NOMO-1 treated with DMSO at 0.1 percent for 48 hours (cell line): Measurements from ENCODE around the gene SDHAF4.
"Not testable (repeated sequence)": the region's sequence is repeated elsewhere in the genome, so short reads cannot be mapped to it uniquely, and the experiment has no call there.

Source experiments
- DNase-seq: peaks from one replicate; lab custom pipeline; 2025; ENCODE audit not compliant: unreplicated experiment; lab: John Stamatoyannopoulos, UW

The SDHAF4 gene

DNA sequence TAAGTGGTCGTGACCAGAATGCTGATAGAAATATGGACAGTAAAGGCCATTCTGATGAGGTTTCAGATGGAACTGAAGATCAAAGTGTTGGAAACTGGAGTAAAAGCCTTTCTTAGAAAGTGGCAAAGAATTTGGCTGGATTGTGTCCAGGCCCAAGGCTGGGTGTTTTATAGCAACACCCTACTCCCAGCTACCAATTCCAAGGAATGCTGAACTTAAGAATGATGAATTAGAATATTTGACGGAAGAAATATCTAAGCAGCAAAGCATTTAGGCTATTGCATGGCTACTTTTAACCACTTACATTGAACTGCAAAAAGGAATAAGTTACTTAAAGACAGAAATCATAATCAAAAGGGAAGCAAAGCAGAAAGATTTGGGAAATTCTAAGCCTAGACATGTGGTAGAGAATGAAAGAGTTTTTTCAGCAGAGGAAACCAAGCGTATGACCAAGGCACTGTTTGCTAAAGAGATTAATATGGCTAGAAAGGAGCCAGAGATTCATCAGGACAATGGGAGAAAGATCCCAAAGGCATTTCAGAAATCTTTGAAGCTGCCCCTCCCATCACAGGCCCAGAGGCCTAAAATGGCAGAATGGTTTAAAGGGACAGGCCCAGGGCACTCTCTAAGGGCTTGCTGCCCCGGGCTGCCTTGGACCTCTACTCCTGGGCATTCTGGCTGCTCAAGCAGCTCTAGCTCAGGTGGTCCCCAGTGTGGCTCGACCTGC, 25.8 kb downstream of the SDHAF4 start:
- DNase-seq: no peak

DNA sequence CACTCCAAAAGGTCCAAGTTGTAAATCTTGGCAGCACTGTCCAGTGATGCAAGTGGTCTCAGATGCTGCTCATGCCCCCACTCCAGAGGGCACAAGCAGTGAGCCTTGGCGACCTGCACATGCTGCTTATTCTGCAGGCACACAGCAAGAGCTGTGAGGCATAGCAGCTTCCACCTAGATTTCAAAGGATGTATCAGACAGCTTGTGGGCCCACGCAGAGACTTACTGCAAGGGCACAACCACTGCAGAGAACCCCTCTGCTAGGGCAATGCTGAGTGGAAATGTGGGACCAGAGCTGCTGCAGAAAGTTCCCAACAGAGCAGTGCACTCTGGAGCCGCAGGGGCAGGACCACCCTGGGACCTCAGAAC, 26.4 kb downstream of the SDHAF4 start:
- DNase-seq: no peak

DNA sequence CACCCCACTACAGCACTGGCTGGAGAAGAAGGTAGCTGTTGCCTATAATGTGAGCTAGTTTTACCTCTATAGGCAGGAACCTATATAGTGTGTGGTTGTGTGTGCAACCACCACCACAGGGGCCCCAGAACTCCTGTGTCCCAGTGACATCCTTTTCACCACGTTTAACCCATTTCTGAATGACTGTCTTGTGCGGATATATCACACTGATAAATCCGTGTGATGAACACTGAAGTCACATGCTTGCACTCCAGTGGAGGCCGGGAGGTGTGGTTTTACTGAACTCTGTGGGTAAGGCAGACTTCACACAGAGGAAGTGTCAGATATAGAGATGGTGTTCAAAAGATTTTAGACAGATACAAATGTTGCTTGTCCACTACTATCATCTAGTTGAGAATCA, 32.5 kb downstream of the SDHAF4 start:
- DNase-seq: no peak

DNA sequence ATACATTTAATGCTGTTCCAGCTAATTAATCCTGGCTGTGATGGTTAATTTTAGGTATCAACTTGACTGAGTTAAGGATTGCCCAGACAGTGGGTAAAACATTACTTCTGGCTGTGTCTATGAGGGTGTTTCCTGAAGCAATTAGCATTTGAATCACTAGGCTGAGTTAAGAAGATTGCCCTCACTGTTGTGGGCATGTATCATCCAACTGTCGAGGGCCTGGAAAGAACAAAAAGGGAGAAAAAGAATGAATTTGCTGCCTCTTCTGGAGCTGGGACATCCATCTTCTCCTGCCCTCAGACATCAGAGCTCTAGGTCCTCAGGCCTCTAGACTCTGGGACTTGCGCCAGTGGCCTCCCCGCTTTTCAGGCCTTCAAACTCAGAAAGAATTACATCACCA, 34.3 kb downstream of the SDHAF4 start:
- DNase-seq: no peak

DNA sequence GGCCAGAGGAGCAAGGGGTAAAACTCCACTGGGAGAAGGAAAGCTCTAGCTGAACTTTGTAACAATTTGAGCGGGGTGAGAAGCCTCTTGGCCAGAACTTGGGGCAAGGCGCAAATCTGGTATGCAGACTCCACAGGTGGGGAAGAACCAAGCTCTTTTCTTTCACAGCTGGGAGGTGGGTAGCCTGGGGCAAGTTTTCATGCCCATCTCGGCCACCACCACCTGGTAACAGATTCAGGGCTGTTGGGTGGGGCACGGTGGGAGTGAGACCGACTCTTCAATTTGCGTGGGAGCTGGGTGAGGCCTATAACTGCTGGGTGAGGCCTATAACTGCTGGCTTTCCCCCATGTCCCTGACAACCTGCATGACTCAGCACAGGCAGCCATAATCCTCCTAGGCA, 37.5 kb downstream of the SDHAF4 start:
- DNase-seq: no peak

DNA sequence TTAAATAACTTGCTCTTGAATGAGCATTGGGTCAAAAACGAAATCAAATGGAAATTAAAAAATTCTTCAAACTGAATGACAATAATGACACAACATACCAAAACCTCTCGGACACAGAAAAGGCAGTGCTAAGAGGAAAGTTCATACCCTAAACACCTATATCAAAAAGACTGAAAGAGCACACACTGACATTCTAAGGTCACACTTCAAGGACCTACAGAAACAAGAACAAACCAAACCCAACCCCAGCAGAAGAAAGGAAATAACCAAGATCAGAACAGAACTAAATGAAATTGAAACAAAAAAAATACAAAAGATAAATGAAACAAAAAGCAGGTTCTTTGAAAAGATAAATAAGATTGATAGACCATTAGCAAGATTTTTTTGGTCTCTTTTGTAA, 40.6 kb downstream of the SDHAF4 start:
- not testable (repeated sequence) for DNase-seq

DNA sequence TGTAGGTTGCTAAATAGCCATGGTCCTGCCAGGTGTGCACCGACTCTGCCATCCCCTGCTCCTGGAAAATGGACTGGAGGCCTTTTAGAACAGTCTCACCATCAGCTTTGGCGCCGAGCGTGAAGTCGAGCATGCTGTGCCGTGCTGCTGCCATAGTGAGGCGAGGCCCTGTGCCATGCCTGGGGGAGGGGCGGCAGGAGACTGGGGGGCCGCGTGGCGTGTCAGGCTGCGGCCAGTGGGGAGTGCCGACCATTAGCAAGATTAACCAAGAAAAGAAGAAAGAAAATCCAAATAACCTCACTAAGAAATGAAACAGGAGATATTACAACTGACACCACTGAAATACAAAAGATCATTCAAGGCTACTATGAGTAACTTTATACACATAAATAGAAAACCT, 42.5 kb downstream of the SDHAF4 start:
- DNase-seq: not testable (repeated sequence)

DNA sequence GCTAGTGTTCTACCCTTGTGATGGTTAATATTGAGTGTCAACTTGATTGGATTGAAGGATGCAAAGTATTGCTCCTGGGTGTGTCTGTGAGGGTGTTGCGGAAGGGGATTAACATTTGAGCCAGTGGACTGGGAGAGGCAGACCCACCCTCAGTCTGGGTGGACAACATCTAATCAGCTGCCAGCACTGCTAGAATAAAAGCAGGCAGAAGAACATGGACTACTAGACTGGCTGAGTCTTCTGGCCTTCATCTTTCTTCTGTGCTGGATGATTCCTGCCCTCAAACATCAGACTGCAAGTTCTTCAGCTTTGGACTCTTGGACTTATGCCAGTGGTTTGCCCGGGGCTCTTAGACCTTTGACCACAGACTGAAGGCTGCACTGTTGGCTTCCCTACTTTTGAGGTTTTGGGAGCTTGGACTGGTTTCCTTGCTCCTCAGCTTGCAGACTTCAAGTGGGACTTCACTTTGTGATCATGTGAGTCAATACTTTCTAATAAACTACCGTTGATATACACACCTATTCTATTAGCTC, 50.1 kb downstream of the SDHAF4 start:
- no peak for DNase-seq

DNA sequence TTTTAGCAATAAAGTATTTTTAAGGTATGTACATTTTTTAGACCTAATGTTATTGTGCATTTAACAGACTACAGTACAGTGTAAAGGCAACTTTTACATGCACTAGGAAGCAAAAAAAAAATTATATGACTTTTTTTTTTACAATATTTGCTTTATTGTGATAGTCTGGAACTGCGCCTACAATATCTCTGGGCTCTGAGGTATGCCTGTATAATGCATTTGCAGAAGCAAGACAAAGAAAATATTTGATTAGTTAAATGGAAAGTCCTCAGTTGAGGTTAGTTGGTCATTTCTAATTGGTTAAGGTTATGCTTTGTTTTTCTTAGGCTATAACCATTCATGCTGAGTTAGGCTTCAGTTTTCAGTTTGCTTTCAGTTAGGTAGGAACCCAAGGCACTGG, 54.0 kb downstream of the SDHAF4 start:
- no peak for DNase-seq

DNA sequence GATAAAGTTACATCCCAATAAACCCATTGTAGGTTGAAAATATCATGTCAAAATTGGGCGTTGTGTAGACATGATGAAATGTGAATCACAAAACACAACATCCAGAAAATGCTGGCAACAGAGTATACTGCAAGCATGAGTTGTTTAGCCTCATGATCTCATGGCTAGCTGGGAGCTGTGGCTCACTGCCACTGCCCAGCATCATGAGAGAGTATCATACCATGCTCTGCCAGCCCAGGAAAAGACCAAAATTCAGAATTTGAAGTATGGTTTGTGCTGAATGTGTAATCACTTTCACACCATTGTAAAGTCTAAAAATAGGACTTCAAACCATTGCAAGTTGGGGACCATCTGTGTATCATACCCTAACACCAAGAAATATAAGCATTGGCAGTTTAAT, 55.7 kb downstream of the SDHAF4 start:
- DNase-seq: no peak

DNA sequence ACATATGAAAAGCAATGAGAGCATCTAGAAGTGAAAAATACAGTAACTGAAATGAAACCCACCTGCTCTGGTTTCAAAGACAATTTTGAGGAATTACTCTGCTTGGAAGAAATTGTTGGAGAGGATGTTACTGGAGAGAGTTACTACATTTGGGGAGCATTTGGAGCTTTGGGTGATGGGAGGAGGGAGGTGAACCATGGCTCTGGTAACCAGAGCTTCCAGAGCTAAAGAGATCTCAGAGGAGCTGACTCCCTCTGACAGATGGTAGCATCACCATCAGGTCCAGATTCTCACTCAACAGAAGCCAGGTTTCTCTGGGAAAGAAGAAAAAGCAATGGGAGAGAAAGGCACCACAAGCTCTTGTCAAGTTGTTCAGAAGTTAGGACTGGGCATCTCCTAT, 58.7 kb downstream of the SDHAF4 start:
- DNase-seq: no peak

DNA sequence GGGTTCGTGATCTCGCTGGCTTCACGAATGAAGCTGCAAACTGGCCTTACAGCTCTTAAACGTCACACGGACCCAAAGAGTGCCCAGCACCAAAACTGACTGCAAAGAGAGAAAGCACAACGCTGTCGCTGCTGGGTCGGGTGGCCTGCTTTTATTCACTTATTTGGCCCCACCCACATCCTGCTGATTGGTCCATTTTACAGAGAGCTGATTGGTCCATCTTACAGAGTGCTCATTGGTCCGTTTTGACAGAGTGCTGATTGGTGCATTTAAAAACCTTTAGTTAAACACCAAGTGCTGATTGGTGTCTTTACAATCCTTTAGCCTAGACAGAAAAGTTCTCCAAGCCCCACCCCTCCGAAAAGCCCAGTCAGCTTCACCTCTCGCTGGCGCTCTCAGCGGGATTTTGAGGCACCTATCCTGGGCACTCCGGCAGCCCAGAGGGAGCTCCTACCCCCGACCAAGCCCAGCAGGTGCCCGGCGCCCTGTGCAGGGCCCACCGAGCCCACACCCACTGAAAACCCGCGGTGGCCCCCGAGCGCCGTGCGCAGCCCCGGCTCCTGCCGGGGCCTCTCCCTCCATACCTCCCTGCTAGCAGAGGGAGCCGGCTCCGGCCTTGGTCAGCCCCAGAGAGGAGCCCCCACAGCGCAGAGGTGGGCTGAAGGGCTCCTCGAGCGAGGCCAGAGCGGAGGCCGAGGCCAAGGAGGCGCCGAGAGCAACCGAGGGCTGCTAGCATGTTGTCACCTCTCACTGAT, 60.9 kb downstream of the SDHAF4 start:
- DNase-seq: no peak

DNA sequence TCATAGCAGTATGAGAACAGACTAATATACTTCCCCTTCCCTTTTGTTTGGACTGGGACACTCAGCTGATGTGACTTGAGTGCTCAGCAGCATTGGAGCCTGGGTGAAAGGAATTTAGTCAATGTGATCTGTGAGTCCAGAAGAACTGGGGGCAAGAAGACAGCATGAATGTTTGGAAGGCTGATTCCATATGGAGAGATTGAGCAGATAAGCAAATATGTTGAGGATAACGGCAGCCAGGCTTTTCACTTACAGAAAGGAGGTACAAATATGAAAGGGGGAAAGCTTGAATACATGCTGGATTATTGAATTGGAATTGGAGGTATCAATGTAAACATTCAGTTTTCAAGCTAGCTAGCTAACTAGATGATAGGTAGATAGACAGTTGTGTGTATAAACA, 63.2 kb downstream of the SDHAF4 start:
- no peak for DNase-seq

DNA sequence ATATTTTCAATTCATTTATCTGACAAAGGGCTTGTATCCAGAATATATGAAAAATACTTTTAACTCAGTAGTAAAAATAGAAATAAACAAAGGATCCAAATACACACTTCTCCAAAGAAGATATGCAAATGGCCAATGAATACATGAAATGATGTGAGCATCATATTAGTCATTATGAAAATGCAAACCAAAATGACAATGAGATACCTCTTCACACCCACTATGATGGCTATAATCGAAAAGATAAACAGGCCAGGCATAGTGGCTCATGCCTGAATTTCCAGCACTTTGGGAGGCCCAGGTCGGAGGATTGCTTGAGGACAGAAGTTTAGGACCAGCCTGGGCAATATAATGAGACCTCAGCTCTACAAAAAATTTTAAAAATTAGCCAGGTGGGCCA, 67.1 kb downstream of the SDHAF4 start:
- DNase-seq: no peak

DNA sequence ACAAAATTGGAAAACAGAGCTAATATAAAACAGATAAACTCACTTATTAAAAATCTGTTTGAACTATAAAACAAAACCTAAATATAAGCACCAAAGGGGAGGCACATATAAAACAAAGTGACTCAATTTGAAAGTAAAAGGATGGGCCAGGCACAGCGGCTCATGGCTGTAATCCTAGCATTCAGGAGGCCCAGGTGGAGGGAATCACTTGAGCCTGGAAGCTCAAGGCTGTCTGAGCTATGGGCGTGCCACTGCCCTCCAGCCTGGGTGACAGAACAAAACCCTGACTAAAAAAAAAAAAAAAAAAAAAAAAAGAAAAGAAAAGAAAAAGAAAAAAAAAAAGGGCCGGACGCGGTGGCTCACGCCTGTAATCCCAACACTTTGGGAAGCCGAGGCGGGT, 69.9 kb downstream of the SDHAF4 start:
- DNase-seq: no peak

DNA sequence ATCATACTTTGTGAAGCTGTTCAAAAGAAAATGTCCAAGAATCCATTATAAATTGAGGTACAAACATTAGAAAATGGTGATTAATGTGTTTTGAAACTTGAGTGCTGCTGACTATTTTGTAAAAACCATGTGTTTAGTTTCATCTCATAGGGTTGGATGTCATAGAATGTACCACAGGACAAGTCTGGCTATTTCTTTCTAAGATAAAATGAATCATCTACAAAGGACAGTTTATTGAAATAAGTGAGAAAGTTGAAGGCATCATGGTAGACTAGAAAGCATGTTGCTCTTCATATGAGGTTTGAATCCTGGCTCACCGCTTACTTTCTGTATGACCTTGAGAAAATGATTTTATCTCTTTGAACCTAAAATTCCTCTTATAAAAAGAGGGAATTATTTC, 71.7 kb downstream of the SDHAF4 start:
- DNase-seq: no peak
